HuH-7.5 (cell line): ENCODE data around the gene ZXDC.

Experiments
- DNase-seq: peaks from one replicate; pipeline ENCODE4 v3.0.0; 2011; ENCODE audit warnings: low spot score

ZXDC gene, protein sequence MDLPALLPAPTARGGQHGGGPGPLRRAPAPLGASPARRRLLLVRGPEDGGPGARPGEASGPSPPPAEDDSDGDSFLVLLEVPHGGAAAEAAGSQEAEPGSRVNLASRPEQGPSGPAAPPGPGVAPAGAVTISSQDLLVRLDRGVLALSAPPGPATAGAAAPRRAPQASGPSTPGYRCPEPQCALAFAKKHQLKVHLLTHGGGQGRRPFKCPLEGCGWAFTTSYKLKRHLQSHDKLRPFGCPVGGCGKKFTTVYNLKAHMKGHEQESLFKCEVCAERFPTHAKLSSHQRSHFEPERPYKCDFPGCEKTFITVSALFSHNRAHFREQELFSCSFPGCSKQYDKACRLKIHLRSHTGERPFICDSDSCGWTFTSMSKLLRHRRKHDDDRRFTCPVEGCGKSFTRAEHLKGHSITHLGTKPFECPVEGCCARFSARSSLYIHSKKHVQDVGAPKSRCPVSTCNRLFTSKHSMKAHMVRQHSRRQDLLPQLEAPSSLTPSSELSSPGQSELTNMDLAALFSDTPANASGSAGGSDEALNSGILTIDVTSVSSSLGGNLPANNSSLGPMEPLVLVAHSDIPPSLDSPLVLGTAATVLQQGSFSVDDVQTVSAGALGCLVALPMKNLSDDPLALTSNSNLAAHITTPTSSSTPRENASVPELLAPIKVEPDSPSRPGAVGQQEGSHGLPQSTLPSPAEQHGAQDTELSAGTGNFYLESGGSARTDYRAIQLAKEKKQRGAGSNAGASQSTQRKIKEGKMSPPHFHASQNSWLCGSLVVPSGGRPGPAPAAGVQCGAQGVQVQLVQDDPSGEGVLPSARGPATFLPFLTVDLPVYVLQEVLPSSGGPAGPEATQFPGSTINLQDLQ

GRCh38 chr3:126475413-126476114 lies at the start of gene ZXDC:
Gene ZXDC, minus strand, starts transcription at chr3:126475891. Its CDS starts 26 bp downstream, at chr3:126475865.
- peak; percentile 100 for DNase-seq

DNA sequence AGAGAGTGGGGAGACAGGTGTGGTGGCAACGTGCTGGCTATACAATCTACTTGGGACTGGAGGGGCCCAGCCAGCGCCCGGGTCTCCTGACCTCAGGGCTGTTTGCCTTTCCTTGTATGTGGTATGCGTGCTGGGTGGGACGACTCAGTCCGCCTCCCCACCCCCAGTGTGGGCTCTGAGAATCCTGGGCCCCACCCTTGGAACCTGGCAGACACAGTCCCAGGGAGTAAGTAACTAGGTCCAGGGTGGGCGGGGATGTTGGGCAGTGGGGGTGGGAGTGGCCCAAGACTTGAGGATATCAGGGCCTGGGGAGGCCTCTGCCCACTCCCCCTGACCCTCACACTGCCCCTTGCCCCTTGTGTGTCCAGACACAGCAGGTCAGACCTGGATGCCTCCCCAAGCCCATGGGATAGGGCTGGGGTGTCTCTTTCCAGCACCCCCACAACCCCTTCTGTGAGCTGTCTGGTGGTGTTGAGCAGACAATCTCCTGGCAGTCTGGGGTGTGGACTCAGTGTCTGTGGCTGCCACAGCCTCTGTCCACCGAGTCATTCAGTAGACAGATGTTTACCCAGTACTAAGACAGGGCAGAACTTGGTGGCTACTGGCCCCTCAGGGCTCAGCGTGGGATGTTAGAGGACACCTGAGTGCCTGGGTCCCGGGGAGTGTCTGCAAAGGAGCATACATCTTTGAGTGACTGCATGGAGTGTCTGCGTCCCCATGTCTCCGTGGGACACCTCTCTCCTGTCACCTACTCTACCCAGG lies 49.6 kb upstream of the ZXDC start:
- no peak for DNase-seq

GRCh38 chr3:126524429-126524988 lies 48.8 kb upstream of the ZXDC start:
- peak; percentile 83 for DNase-seq

GRCh38 chr3:126523745-126524428 lies 48.2 kb upstream of the ZXDC start, which contains the start of gene CHST13:
Gene CHST13, plus strand, starts transcription at chr3:126524155. Its CDS starts 178 bp downstream, at chr3:126524333.
- peak; percentile 86 for DNase-seq

DNA sequence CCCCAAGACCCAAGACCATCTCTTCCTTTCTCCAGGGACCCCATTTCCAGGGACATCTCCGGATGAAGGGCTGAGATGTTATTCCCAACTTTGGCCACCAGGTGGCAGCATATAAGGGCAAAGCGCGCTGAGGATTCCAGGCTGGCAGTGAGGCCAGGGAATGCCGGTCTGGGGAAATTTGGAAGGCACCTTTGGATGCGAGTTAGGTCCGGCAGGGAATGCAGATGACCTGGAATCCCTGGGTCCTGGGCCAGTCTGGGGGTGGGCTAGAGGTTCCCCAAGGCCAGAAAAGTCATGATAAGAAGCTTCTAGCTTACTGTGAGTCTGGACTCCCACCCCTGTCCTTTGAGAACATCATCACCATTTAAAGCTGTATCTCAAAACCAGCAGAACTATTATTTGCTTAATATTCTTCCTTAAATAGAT lies 46.7 kb upstream of the ZXDC start:
- peak; percentile 92 for DNase-seq

DNA sequence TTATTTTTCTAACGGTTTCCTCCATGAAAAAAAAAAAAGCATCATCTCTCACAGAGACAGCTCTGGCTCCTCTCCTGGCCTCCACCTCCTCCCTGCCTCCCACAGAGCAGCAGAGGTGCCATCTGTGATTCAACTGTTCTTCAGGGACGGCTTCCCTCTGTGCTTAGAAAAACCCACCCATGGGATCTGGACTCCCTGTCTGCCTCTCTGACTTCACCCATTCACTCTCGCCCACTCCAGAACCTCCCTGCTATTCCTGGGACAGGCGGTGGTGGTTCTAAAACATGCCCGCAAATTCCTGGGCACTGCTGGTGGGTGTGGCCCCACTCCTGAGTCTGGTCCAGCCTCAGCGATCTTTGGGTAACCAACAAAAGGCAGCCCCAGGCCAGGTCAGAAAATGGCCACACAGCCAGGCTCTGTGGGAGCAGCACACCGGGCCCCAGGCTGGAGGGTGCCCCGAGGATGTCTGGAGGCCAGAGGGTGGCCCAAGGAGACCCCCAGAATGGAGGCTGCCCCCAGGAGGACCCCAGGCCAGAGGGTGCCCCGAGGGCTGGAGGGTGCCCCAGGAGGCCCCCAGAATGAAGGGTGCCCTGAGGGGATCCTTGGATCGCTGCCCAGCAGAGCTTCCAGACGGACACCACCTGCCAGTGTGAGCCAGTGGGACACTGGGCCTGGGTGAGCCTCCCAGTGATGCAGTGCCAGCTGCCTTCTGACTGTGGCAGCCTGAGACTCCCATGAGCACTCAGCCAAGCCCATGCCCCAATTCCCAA lies 45.6 kb upstream of the ZXDC start:
- DNase-seq: no peak

- DNase-seq: no peak
Measured at GRCh38 chr3:126519506-126520455, 44.1 kb upstream of the ZXDC start.

- DNase-seq: no peak
Measured at GRCh38 chr3:126518779-126519177, 43.1 kb upstream of the ZXDC start.

DNA sequence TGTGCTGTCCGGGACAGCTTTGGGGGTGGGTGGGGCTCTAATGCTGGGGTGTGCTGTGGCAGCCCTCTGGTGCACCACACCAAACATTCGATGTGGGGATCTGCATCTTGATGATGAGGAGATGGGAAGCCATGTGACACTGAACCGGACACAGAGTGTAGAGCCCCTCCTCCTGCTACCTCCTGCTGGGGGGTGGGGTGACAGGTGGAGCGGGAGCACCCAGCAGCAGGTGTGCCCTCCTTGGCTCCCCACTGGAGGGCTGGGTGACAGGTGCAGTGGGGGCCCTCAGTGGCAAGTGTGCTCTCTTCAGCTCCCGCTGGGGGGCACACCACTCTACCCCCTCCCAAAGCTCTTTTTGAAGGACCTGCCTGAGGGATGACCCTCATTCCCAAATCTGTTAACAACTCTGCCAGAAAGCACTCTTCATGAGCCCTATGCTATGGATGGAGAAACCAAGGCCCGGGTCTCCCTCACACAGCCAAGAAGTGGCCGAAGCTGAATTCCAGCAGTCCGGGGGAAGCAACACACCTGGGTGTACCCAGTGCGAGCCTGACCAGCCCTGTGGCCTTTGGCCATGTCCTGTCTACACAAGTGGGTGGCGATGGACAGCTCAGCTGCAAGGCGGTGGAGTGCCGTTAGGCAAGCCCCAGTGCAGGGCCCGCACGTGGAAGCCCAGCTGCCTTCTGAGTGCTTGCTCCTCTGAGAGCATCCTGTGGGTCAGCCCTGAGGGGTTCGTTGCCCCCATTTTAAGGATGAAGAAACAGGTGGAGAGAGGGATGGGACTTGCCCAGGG lies 42.5 kb upstream of the ZXDC start:
- no peak for DNase-seq

GRCh38 chr3:126517291-126517951 lies 41.7 kb upstream of the ZXDC start, which contains the start of gene UROC1:
Gene UROC1, minus strand, starts transcription at chr3:126517773. Its CDS starts 54 bp downstream, at chr3:126517719.
- DNase-seq: no peak

- DNase-seq: no peak
Measured at GRCh38 chr3:126516936-126517290, 41.2 kb upstream of the ZXDC start.

DNA sequence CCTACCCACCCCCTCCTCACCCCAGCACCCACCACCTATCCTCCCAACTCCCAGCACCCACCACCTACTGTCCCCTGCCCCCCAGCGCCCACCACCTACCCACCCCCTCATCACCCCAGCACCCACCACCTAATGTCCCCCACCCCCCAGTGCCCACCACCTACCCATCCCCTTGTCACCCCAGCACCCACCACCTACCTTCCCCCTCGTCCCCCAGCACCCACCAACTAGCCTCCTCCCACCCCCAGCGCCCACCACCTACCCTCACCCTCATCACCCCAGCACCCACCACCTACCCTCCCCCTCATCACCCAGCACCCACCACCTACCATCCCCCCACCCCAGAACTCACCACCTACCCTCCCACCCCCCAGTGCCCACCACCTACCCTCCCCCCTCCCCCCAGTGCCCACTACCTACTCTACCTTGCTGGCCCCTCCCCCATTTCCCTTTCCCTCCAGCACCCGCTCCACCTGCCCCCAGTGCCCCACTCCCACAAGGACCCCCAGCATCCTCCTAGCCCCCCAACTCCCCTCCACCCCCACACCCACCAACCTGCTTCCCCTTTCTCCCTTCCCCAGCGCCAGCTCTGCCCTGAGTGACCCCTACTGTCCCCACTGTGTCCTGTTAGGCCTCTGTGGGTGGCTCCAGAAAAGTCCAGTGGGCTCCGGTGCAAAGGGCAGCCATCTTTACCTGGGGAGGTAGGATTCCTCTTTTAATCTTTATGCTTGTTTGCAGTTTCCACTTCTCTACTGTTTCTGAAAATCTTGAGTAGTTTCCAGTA lies 40.7 kb upstream of the ZXDC start:
- no peak for DNase-seq

GRCh38 chr3:126515066-126515706 lies 39.5 kb upstream of the ZXDC start:
- DNase-seq: no peak

DNA sequence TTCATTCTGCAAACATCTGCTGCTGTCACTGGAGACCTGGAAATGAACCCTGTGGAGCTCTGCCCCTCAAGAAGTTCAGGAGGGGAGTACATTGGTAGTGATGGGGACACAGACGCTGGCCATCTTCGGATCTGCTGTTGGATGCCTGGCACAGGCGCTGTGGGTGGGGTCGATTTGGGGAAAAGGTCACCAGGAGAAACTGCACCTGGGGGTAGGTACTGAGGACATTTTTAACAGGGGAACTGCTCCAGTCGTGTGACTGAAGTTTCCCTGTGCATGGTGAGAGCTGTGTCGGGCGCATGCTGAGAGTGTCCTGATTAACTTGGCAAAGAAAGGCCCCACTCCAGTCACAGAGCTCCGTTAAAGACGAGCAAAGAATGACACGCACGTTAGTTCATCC lies 38.5 kb upstream of the ZXDC start:
- no peak for DNase-seq

- DNase-seq: no peak
Measured at GRCh38 chr3:126512916-126513650, 37.4 kb upstream of the ZXDC start.
